Activated CD4-positive, alpha-beta T cell treated with anti-CD3 and anti-CD28 coated beads, Interleukin-10, Interleukin-2, amounts not matched to agents 100 ng/mL and 50 ng/mL, durations not matched to agents 16 hours and 8 hours (primary cell): ENCODE data around the gene RITA1.
A peak's percentile ranks its signal among the peaks of the same experiment; 100 is the strongest.
"Not testable (repeated sequence)": the region's sequence is repeated elsewhere in the genome, so short reads cannot be mapped to it uniquely, and the experiment has no call there.

ENCODE experiments used
- DNase-seq: peaks from one replicate; pipeline ENCODE4 v3.0.0-alpha.2; 2020

Gene RITA1

DNA sequence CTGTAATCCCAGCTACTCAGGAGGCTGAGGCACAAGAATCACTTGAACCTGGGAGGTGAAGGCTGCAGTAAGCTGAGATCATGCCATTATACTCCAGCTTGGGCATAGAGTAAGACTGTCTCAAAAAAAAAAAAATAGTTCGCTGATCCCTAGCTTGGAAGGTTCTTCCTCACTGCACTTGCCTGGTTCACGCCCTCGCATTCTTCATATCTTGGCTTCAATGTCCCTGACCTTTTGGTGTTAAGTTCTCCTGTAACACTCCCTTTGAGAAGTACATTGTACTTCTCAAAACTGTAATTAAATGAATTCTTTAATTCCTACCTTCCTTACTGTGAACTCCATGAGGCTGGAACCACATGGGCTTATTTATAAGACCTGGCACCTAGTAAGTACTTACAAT lies 19.3 kb downstream of the RITA1 start:
- DNase-seq, result no peak

DNA sequence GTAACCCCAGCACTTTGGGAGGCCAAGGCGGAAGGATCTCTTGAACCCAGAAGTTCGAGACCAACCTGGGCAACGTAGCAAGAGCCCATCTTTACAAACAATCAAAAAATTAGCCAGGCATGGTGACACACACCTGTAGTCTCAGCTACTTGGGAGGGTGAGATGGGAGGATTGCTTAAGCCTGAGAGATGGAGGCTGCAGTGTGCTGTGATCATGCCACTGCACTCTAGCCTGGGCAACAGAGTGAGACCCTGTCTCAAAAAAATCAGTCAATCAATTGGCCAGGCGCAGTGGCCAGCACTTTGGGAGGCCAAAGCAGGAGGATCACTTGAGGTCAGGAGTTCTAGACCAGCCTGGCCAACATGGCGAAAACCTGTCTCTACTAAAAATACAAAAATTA lies 21.3 kb downstream of the RITA1 start:
- DNase-seq, result not testable (repeated sequence)

DNA sequence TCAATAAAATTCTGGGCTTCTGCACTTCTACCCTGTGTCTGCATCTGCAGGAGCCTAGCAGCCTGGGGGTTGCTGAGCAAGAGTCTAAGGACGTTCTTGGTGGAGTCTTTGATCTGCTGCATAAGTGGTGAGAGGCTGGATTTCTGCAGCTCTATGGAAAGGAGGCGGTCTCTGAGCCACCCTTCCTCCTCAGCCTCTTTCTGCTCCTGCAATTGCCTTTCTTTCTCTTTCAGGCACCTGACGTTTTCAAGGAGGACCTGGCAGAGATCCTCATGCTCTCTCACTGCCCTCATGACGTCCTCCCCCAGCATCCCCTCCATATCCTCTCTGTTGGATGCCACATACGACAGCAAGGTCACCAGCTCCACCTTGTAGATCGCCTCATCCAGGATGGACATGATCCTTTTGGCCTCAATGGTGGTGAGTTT lies 22.1 kb downstream of the RITA1 start:
- DNase-seq, result peak; percentile 34

DNA sequence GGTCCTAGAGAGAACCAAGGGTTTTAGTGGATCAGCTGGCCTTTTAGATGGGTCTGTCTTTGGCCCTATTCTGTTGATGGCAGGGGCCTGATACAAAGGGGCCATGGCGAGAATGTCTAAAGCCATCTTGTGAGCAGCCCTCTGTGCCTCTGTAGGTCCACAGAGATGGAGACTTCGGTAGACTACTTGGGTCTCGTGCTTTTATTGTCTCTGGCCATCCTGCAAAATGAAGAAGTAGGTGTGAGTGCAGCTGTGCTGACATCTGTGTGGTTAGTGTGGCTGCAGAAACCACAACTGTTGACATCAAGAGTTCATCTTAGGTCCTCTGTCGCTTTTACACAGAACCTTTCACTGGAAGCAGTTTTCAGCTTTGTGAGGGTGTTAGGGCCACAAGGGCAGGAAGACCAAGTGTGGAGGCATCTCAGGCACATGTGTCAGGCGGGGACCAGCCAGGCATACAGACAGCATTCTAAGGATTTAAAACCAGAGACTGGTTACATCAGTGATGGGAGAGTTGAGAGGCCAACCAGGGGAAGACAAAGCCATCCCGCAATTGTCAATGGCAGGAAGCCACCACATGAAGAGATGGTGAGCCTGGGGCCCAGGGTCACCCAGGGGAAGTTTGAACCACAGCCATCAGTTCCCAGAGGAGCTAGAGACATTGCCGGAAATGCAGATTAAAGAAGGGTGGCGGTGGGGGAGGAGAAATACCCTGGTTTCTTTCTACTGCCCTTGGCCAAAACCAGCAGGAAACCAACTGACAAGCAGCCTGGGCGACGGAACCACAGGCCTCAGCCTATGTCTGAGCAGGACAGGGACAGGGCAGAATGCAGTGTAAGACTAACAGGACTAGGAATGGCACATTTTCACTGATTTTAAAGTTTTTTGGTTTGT lies 22.8 kb downstream of the RITA1 start:
- peak; percentile 88 for DNase-seq

DNA sequence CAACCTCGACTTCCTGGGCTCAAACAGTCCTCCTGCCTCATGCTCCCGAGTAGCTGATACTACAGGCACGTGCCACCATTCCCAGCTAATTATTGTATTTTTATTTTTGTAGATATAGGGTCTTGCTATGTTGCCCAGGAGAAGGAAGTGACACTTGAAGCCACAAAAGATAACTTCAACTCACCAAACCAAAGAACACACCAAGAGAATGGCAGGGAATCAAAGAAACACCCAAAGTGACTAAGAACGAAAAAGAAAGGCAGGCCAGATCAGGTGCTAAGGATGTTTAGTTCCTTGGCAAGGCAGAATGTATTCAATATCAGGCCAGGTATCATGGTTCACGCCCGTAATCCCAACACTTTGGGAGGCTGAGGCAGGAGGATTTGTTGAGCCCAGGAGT lies 25.6 kb downstream of the RITA1 start:
- peak; percentile 58 for DNase-seq

DNA sequence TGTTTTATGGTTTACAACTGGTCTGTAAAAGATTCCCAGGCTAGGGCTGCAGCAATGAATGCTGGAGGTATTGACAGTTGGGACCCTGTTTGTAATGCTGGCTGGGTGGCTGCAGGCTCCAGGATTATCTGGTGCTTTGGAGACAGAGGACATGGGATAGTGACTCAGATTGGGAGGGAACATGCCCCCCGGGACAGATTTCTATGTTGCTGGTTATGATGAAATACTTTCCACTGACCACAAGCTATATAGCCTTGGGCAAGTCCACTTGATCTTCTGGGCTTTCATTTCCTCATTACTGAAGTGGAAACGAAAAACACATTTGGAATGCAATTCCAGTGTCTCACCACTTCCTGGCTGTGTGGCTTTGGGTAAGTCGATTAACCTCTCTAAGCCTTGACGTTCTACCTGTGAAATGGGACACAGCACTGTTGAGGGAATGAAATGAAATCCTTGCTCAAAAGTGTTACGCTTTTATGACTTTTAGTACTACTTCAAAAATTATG lies 29.4 kb downstream of the RITA1 start:
- DNase-seq, result peak; percentile 52

DNA sequence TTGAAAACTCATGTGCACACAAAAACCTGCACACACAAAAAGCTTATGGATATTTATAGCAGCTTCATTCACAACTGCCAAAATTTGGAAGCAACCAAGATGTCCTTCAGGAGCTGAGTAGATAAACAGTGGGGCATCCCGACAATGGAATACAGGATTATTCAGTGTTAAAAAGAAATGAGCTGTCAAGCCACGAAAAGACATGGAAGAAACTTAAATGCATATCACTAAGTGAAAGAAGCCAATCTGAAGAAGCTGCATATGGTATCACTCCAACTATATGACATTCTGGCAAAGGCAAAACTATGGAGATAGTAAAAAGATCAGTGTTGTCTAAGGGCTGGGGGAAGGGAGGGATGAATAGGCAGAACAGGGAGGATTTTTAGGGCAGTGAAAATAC lies 30.5 kb downstream of the RITA1 start:
- no peak for DNase-seq

DNA sequence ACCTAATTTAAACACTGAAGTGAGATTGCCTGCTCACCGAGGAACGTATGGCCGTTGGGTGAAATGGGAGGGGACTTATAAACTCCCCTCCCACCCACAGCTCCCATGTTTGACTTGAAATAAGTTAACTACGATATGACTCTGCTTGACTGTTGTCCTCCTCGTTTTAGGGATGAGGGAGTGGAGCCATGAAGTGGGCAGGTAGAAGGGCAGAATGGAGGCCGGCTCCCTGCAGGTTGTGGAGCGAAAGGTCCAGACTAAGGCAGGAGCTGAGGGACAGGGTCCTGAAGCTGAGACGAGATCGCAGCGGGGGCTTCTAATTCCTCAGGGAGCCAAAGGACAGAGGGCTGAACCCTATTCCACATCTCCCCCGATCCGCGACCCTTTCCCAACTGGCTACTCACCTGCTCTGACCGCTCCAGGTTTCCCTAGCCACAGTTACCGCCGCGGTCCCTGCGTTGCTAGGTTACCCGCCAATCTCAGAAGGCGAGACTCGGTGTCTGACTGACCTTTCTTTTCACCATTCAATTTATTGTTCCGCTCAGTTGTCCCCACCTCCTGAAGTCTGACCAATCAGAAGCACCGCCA lies 35.2 kb downstream of the RITA1 start:
- no peak for DNase-seq

DNA sequence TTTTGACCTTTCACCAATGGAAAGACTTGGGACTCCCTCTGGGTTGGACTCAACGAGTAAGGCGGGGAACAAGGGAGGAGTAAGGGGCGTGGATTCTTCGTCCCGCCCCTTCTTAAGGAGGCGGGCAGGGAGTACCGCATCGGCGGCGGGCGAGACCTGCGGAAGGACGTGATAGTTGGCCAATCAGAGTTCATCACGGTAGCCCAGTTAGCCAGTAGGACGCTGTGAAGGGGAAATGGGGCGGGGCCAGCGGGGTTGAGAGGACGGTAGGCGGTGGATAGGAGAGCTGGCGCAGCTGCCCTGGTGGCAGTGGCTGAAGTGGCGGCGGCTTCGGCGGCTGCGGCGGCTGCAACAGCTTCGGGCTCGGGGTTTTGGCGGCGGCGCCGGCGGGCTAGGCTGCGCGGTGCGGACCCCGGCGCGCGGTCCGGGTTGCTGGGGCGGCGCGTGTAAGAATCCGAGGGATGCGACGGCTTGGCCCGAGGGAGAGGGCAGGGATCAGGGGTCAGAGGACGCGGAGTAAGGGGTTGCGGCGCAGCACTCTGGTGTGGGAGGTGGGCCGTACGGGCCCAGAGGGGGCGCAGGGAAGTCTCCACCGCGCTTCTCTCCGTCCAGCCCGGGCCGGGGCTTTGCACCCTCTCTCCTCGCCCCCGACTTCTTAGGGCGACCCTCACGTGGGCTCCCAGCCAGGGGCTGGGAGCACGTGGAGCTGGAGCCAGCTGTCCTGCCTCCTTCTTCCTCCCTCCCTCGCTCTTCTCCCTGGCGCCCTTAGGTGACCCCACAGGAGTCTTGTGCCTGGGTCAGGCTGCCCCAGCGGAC lies 35.9 kb downstream of the RITA1 start, which contains the start of gene TPCN1:
Gene TPCN1 (plus strand): TSS at position 284 of the 816 bp plus-strand sequence. CDS start 5,389 bp downstream, outside the sequence.
- peak; percentile 100 for DNase-seq

DNA sequence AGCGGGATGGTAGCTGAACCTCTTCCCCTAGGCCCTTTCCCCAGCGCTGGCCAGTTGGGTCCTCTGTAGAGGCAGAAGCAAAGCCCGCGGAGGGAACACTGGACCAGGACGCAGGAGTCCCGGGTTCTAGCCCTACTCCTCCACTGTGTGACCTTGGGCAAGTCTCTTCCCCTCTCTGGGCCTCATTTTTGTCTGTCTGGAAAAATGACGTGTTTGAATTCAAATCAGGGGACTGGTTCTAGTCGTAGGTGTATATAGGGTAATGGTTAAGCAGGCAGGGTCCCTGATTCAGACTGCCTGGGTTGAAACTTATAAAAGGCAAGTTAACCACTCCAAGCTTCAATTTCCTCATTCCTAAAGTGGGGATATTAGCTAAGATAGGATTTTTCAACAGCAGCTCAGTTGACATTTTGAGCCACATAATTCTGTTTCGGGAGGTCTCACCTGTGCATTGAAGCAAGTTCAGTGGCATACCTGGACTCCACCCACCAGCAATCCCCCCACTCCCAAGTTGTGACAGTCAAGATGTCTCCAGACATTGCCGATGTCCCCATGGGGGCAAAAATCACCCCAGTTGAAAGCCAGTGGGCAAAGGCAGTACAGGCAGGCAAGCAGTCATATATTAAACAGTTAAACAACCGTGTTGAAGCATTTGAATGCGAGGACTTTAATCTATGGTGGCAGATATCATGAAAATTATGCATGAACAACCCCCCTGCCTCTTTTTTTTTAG lies 36.6 kb downstream of the RITA1 start:
- DNase-seq, result peak; percentile 29

DNA sequence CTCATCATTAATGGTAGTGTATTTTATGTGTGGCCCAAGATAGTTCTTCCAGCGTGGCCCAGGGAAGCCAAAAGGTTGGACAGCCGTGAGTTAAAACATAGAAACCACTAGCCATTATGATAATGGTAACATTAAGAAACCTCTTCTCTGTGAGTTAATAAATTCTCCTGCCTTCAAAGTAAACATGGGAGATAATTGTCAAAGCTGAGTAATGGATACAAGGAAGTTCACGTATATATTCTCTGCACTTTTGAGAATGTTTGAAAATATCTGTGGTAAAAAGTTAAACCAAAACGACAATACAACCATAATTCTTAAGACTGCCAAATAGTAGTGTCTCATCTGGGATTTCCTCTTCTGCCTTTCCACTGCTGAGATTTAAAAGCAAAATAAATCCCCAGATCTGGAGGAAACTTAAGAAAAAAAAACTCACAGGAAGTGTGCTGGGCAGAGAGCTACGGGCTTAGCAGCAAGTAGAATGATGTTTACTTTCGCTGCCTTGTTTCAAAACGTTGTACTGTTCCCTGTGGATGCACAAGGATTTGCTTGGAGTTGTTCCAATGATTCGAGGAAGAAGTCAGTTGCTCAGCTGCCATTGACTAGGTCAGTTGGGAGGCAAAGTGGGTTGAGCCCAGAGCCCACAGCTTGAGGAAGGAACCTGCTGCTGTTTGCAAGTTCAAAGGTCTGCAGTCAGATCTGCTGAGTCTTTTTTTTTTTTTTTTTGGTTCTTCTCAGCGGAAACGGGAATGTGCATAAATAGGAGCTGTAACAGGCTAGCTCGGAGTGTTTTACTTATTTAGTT lies 37.4 kb downstream of the RITA1 start:
- peak; percentile 28 for DNase-seq

DNA sequence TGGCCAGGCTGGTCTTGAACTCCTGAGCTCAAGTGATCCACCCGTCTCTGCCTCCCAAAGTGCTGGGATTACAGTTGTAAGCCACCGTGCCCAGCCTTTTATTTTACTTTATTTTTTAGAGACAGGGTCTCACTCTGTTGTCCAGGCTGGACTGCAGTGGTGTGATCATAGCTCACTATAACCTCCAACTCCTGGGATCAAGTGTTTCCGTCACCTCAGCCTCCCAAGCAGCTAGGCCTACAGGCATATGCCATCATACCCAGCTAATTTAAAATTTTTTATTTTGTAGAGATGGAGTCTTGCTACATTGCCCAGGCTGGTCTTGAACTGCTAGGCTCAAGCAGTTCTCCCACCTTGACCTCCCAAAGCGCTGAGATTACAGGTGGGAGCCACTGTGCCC lies 39.4 kb downstream of the RITA1 start:
- no peak for DNase-seq

DNA sequence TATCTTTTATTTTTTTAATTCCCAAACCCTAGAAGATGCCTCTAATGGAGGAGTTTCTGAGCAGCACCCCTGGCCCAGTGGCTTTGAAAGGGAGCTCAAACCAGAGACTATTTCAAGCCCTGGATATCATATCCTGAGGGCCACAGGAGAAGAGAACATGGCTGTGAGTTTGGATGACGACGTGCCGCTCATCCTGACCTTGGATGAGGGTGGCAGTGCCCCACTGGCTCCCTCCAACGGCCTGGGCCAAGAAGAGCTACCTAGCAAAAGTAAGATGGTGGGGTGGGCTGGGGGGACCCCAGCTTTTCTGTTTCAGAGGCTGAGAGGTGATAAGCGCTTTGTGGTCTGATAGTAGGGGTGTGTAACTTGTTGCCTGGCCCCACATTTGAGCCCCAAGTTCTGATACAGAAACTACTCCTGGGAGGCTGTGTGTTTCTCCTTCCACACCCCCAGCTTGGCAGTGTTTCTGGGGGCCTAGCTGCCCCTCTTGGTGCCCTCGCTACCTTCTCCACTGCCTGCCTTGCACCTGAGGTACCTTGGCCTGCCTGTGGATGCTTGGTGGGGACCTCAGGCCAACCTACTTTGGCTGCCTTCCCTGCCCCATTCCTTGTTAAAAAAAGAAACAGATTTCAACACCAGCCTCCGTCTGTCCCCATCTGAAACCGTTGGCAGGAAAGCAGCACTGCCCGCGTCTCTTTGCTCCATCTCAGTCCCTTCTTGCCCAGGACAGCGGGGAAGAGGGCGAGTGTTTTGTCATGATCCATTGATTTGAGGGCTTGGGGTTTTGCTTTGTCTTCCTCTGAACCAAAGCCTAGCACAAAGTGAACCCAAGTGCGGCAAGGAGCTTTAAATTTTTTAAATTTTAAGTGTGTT lies 41.4 kb downstream of the RITA1 start:
- DNase-seq, result no peak

DNA sequence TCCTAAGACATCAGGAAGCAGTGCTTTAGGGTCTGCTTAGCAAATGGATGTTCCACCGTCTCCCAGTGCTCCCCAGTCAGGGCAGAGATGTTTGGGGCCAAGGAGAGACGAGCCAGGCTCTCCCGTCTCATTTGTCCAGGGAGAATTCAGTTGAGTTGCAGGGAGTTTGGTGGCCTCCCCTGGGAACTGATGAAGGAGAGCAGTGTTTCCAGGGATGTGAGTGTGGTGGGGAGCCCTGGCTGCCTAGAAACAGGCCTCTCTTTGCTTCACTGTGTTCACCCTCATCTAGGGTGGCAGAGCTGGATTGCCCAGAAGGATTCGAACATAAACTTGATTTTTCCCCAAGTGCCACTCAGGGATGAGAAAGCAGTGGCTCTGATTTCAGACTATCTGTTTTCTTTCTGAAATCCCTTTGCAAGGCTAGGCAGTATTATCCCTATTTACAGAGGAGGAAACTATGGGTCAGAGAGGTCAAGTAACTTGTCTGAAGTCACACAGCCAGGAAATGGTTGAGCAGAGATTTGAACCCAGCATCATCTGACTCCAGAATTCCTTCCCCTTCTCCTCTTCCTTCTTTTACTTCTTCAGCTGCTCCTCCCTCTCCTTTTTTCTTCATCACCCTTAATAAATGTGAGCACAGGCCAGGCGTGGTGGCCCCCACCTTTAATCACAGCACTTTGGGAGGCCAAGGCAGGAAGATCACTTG lies 42.3 kb downstream of the RITA1 start:
- no peak for DNase-seq

DNA sequence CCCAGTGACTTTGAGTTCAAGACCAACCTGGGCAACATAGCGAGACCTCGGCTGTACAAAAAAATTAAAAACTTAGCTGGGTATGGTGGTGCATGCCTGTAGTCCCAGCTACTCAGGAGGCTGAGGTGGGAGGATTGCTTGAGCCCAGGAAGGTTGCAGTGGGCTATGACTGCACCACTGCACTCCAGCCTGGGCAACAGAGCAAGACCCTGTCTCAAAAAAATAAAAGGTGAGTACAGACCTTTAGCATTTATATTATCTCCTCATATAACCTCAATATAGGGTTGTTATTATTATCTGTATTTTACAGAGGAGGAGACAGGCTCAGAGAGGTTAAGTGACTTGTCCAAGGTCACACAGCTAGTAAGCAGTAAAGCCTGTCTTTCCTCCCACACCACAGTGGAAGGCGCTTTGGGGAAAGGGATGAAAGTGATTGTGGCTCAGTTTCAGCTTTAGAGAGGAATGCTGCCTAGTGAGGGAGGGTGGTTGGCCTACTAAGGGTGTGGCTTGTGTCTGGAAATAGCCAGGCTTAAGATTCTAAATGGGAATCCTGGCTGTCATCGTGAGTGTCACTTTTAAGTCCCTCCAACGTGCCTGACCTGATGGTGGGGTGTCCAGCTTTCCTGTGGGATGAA lies 43.0 kb downstream of the RITA1 start:
- no peak for DNase-seq

DNA sequence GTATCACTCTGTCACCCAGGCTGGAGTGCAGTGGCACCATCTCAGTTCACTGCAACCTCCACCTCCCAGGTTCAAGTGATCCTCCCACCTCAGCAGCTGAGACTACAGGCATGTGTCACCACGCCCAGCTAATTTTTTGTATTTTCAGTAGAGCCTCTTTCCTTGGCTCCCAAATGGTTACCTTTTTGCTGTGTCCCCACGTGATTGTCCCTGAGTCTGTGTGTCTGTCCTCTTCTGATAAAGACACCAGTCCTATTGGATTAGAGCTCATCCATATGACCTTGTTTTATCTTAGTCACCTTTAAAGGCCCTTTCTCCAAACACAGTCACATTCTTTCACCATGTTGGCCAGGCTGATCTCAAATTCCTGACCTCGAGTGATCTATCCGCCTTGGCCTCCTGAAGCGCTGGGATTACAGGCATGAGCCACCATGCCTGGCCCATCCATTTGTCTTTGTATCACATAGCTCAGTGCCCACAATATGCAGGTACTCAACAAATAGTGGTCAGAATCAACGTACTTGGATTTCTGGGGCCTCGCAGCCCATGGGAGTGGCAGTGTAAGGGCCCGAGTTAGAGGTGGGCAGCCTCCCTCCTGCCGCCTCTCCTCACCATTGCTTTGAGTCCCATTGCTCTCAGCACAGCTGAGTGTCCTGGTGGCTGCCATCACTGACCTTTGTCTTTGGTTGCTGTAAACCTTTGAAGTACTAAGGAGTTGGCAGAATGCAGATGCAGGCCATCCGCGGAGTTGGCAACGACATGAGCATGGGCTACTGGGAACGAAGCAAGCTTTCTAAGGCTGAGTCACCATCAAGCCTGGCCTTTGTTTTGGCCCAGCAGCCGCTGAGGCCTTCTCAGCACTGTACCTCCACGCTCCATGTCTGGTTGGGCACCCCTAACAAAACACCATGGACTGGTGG lies 45.1 kb downstream of the RITA1 start:
- DNase-seq, result no peak

DNA sequence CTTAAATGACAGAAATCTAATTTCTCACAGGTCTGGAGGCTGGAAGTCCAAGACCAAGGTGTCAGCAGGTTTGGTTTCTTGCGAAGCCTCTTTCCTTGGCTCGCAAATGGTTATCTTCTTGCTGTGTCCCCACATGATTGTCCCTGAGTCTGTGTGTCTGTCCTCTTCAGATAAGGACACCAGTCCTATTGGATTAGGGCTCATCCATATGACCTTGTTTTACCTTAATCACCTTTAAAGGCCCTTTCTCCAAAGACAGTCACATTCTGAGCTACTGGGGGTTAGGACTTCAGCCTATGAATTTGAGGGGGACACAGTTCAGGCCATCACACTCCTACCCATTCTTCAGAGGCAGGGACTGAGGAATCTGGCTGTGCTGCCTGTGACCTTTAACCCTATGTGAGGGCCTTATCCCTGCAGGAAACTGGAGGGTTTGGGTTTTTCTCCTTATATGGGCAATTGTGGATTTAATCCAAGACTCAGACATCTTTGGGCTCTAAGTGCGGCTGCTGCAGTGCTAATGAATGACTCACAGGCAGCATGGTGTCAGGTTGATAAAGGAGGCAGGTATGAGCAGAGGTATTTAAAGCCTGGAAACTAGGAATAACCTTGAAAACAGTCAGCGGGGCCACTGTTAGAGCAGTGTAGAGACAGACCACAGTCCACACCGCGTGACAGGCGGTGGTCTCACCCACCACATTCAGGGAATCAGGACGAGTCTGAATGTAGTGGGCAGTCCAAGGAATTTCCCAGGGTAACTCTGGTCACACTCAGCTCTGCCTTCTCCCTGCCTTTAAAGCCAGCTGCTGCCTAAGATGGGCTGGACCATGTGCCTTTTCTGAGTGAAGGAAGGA lies 45.9 kb downstream of the RITA1 start:
- DNase-seq, result no peak
